Transverse colon (tissue), 4 donors: ENCODE measurements around the gene GNLY. TPM values are rescaled to one million over a fixed set of nuclear protein-coding genes. Genes with fewer than 3 reads are reported as not detected.
A peak's percentile ranks its signal among the peaks of the same experiment; 100 is the strongest.

Experiments
- DNase-seq: peaks from one replicate; pipeline ENCODE4 v3.0.0-alpha.2; 2019
- H3K27ac ChIP-seq, 4 donors: fragments of 200-600 bp; sonication (generic); 2 replicates each; pipeline ENCODE4 v1.5.1; 2016 to 2018; ENCODE audit warnings: inconsistent platforms in 4 of 4
- H3K27me3 ChIP-seq: fragments of 200-600 bp; sonication (generic); 2 replicates; pipeline ENCODE4 v1.5.1; 2017; ENCODE audit warnings: inconsistent platforms
- H3K36me3 ChIP-seq, 4 donors: fragments of 200-600 bp; sonication (generic); 2 replicates each; pipeline ENCODE4 v1.5.1; 2017 to 2019; ENCODE audit warnings: inconsistent platforms in 4 of 4
- H3K4me1 ChIP-seq, 4 donors: fragments of 200-600 bp; sonication (generic); 2 replicates each; pipeline ENCODE4 v1.5.1; 2017 to 2020; ENCODE audit warnings: inconsistent platforms in 4 of 4
- H3K4me3 ChIP-seq, 4 donors: fragments of 200-600 bp; sonication (generic); 1 replicate in 1 of 4; 2 replicates in 3 of 4; pipeline versions ENCODE4 v1.5.1 to v1.6.1; 2017 to 2019; ENCODE audit warnings: inconsistent platforms in 4 of 4
- H3K9me3 ChIP-seq, 2 donors: fragments of 200-600 bp; sonication (generic); 2 replicates each; pipeline ENCODE4 v1.5.1; 2017 to 2019; ENCODE audit warnings: inconsistent platforms in 2 of 2
- EP300 ChIP-seq: sonication (generic); formaldehyde crosslinking; IDR thresholded peaks from one replicate; pipeline ENCODE4 v1.6.1; 2017; ENCODE audit warnings: antibody characterized with exemption, low read depth
- POLR2A ChIP-seq: fragments of 450-650 bp; IDR thresholded peaks from one replicate; pipeline ENCODE4 v1.6.1; 2016; ENCODE audit warnings: antibody characterized with exemption, mild to moderate bottlenecking, moderate library complexity
- POLR2AphosphoS5 ChIP-seq, 3 donors: sonication (generic); formaldehyde crosslinking; IDR thresholded peaks; one replicate each; pipeline ENCODE4 v1.6.1; 2016; ENCODE audit warnings: antibody characterized with exemption in 3 of 3
- WGBS, 2 donors: methylation state at CpG; one replicate each; pipeline ENCODE4 v1.1.5; 2018; ENCODE audit warnings: low coverage in 1 of 2; 5-methylcytosine and 5-hydroxymethylcytosine counted together
- in situ Hi-C, 4 donors: fragments of 200-750 bp; cut with MboI; loops; one replicate each; pipeline versions ENCODE4 v1.15.0 to v1.15.1; 2017; ENCODE audit warnings: low sequenced_read_pairs in 3 of 4, low pct_ligation_motif_present in 1 of 4, low pct_unique_long_range_greater_than_20kb in 1 of 4
- intact Hi-C: fragments of 100-400 bp; cut with DNase I; formaldehyde crosslinking; loops from one replicate; pipeline ENCODE4 v1.15.1; 2023; ENCODE audit warnings: low total_unique reads
- total RNA-seq, 4 donors: library from RNA; depleted of rRNA; stranded (reverse); fragments of >200 nt; gene quantifications; one replicate each; pipeline ENCODE4 v1.1.0, GENCODE V29; 2016
- TF ChIP-seq, protein P1 (sequence below), 5 experiments: fragments of 200-600 bp in 3 of 5; fragments of 450-650 bp in 2 of 5; sonication (generic) in 3 of 5; IDR thresholded peaks; 1 replicate in 2 of 5; 2 replicates in 3 of 5; pipeline ENCODE4 v1.5.1; 2016 to 2017; ENCODE audit warnings: antibody characterized with exemption in 5 of 5, inconsistent platforms in 3 of 5, mild to moderate bottlenecking in 2 of 5, moderate library complexity in 1 of 5

Gene GNLY
- total RNA-seq, 4 donors from 2014 or later = 5.2 to 11.7 TPM; not detected in 2

DNA sequence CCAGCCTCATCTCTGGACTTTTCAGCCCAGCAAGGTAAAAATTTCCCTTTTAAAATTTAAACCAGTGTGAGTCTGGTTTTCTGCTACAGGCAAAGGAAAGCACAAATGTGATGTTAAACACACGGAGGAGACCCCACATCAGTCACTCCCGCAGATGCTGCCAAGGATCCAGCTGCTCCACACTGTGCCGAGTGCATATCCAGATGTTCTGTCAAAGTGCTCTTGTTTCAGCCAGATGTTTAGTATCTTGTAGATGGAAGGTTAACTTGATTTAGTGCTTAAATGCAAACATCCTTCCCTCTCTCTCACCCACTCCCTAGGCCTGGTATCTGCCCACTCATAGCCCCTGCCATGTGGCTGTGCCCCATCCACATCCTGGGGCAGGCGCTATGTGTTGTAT lies 43.8 kb downstream of the GNLY start:
- WGBS, 2 donors = 67 to 70% methylated on average over 3 to 4 of the region's 4 CpGs
- in situ Hi-C loops = loop anchor here in 2 of 4 donors (5.0 kb wide), 2 partner anchors 69 to 74 kb away; no protein-coding TSS in a partner anchor
- Histone ChIP-seq H3K36me3 (no peaks in the 10 kb centered on the region), H3K4me3 (no peak overlapping the region), H3K4me1 (peaks cover 12 to 30% (median 21%) of the 10 kb centered on the region in 4 donors), H3K27me3 (no peaks in the 10 kb centered on the region), H3K27ac (peak overlapping the region; percentile 57 to 82 (median 72)), H3K9me3 (no peaks in the 10 kb centered on the region)
- TF ChIP-seq POLR2AphosphoS5 (IDR thresholded peaks at IDR 0.05) (no peak), POLR2A (no peak), EP300 (no peak)
- TF ChIP-seq, protein P1, sequence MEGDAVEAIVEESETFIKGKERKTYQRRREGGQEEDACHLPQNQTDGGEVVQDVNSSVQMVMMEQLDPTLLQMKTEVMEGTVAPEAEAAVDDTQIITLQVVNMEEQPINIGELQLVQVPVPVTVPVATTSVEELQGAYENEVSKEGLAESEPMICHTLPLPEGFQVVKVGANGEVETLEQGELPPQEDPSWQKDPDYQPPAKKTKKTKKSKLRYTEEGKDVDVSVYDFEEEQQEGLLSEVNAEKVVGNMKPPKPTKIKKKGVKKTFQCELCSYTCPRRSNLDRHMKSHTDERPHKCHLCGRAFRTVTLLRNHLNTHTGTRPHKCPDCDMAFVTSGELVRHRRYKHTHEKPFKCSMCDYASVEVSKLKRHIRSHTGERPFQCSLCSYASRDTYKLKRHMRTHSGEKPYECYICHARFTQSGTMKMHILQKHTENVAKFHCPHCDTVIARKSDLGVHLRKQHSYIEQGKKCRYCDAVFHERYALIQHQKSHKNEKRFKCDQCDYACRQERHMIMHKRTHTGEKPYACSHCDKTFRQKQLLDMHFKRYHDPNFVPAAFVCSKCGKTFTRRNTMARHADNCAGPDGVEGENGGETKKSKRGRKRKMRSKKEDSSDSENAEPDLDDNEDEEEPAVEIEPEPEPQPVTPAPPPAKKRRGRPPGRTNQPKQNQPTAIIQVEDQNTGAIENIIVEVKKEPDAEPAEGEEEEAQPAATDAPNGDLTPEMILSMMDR (IDR thresholded peaks at IDR 0.05) = no peak
- no peak for DNase-seq
- intact Hi-C loops = no loop called here

GRCh38 chr2:85740193-85740592 lies 46.0 kb downstream of the GNLY start:
- no peak for DNase-seq
- 76 to 88% methylated on average over 3 to 4 of the region's 4 CpGs for WGBS, 2 donors
- intact Hi-C loops = no loop called here
- in situ Hi-C loops = loop anchor here in 1 of 4 donors (5.0 kb wide), 1 partner anchor 72 kb away; no protein-coding TSS in a partner anchor
- no peaks in the 10 kb centered on the region for H3K9me3 ChIP-seq
- TF ChIP-seq EP300 = no peak
- no peak for TF ChIP-seq POLR2A
- TF ChIP-seq POLR2AphosphoS5 (IDR thresholded peaks at IDR 0.05) = no peak
- TF ChIP-seq, protein P1 (IDR thresholded peaks at IDR 0.05) = no peak
- H3K27me3 ChIP-seq = no peaks in the 10 kb centered on the region
- H3K36me3 ChIP-seq = no peaks in the 10 kb centered on the region
- peaks cover 26 to 49% (median 37%) of the 10 kb centered on the region in 4 donors for H3K4me1 ChIP-seq
- no peak overlapping the region for H3K4me3 ChIP-seq
- peak overlapping the region in 2 of 4 donors; percentile 82 to 87 for H3K27ac ChIP-seq

- Histone ChIP-seq H3K9me3 (no peaks in the 10 kb centered on the region), H3K4me1 (peaks cover 26 to 56% (median 43%) of the 10 kb centered on the region in 4 donors), H3K27me3 (no peaks in the 10 kb centered on the region), H3K36me3 (no peaks in the 10 kb centered on the region), H3K27ac (peak overlapping the region; percentile 80 to 88 (median 84)), H3K4me3 (no peak overlapping the region)
- intact Hi-C loops (no loop called here), in situ Hi-C loops (loop anchor here in 1 of 4 donors (5.0 kb wide), 1 partner anchor 71 kb away; no protein-coding TSS in a partner anchor)
- TF ChIP-seq, protein P1 (IDR thresholded peaks at IDR 0.05) = no peak
- TF ChIP-seq POLR2A (no peak), POLR2AphosphoS5 (IDR thresholded peaks at IDR 0.05) (no peak), EP300 (no peak)
- WGBS, 2 donors = 81% methylated on average over 9 of the region's 9 CpGs; no CpG with 5 or more reads in 1 of the 2 donors
- DNase-seq = no peak
Measured at GRCh38 chr2:85741211-85741832, 47.2 kb downstream of the GNLY start.

DNA sequence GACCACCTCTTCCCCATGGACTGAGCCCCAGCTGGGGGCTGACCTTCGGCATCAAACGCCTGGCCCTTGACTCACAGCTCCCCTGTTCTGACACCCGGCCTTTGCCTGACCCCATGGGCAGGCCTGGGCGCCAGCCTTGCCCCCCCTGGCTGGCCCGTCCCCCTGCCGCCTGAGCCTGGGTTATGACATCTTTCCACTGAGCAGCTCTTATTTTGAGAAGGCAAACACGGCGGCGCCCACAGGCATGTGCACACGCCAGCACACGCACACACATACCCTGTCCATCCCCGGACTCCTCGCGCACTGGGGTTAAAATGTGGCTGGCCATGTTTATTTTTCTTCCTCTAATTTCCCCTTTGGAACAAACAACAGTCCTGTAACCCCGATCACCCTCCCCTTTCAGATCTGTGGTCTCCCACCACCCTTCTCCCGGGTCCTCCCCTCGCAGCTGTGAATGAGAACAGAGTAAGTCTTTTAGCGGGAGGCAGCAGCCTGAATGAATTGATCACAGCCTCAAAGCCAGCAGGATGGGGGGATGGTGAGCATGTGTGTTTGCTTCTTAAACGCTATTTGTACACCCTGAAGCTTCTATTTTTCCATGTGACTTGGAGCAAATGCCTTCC lies 47.8 kb downstream of the GNLY start:
- no peak overlapping the region for H3K4me3 ChIP-seq
- intact Hi-C loops (no loop called here), in situ Hi-C loops (loop anchor here in 1 of 4 donors (5.0 kb wide), 1 partner anchor 70 kb away; no protein-coding TSS in a partner anchor)
- peak; percentile 30 to 66 (median 37) for TF ChIP-seq POLR2AphosphoS5 (IDR thresholded peaks at IDR 0.05)
- TF ChIP-seq EP300 = no peak
- no peaks in the 10 kb centered on the region for H3K9me3 ChIP-seq
- peaks cover 26 to 56% (median 42%) of the 10 kb centered on the region in 4 donors for H3K4me1 ChIP-seq
- no peaks in the 10 kb centered on the region for H3K27me3 ChIP-seq
- DNase-seq = peak; percentile 51
- 11 to 27% methylated on average over 6 to 19 of the region's 19 CpGs for WGBS, 2 donors
- H3K36me3 ChIP-seq = no peaks in the 10 kb centered on the region
- H3K27ac ChIP-seq = peak overlapping the region; percentile 80 to 88 (median 84)
